Right ventricle myocardium inferior (tissue), 1 donor: Measurements from ENCODE around the gene ETHE1. TPM values are rescaled to one million over a fixed set of nuclear protein-coding genes. Genes with fewer than 3 reads are reported as not detected.
A peak's percentile ranks its signal among the peaks of the same experiment; 100 is the strongest.

ENCODE experiments used
- ATAC-seq: fragments of 200-7000 bp; cut with Tn5 transposase; one replicate; pipeline ENCODE4 v1.9.1; 2020; ENCODE audit warnings: mild to moderate bottlenecking, moderate library complexity
- DNase-seq: peaks from one replicate; pipeline ENCODE4 v3.0.0; 2021; ENCODE audit errors: missing footprints
- intact Hi-C: fragments of 100-400 bp; cut with DNase I; formaldehyde crosslinking; loops from one replicate; pipeline ENCODE4 v1.11.0; 2022
- long read RNA-seq: library from polyadenylated mRNA; unstranded; transcript quantifications from one replicate; pipeline ENCODE4 v2.0.0, GENCODE V29; 2021
- total RNA-seq: library from RNA; stranded (reverse); fragmentation: NEBNext Ultra II Directional; extraction: Animal tissue kit (Norgen Biotek cat#: 25700); gene quantifications from one replicate; pipeline ENCODE4 v1.2.1, GENCODE V29; 2021
- donor health status: DM: no; HTN: yes; CAD: no; lungs with severe emphysema.

ETHE1 gene
- 15.2 TPM for total RNA-seq
- long read RNA-seq, transcript ETHE1-201 (7 exons, 963 nt), result major isoform, 9 of 11 reads
- long read RNA-seq, partial matches to known transcripts, result 1 of 11 reads
- long read RNA-seq, other reads (novel, unspliced or antisense), result 0 of 11 reads

DNA sequence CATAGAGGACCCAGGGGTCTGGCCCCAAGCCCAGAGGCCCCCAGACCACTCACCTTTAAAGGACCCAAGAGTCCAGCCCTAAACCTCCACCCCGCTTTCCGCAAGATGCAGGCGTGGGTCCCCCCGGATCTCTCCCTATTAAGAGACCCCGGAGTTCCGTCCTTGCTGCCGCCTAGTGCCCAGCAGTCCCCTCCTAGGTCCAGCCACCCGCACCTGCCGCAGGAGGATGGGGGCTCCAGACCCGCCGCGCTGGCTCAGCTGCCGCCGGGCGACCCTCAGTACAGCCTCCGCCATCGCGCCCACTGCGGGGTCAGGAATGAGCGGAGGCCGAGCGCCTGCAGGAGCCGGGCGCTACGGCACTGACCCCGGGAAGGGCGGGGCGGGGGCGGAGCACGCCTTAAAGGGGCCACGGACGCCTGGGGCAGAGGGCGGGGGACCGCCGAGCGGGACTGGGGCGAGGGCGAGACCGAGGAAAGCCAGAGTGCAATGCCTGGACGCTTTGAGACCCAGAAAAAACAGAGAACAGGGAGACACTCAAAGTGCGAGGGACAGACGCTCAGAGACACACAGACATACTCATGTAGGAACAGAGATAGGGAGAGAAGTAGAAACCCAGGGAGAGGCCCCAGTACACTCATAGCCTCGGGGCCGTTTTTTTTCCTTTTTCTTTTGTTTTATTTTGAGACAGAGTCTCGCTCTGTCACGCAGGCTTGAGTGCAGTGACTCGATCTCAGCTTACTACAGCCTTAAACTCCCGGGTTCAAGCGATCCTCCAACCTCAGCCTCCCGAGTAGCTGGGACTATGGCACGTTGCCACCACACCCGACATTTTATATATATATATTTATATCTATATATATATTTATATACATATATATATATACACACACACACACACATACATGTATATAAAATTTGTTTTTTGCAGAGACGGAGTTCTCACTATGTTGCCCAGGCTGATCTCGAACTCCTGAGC lies at the start of gene ETHE1:
ETHE1 (minus strand) TSS at position 318 of the 976 bp plus-strand sequence; CDS start at position 294, 24 bp downstream.
- peak; percentile 95 for ATAC-seq
- DNase-seq, result peak; percentile 91
- intact Hi-C loops, result loop anchor here (5.0 kb wide), 1 partner anchor 65 kb away; no protein-coding TSS in a partner anchor

- ATAC-seq (no peak), DNase-seq (peak; percentile 59)
- intact Hi-C loops, result loop anchor here (1.0 kb wide), 1 partner anchor 20 kb away; the partner anchor contains the start of genes IRGQ and ZNF576
These were observed 49.2 kb upstream of the ETHE1 start for GRCh38 chr19:43575955-43576878.

- DNase-seq (peak; percentile 99), ATAC-seq (peak; percentile 99)
- intact Hi-C loops, result loop anchor here (1.0 kb wide), 1 partner anchor 21 kb away; the partner anchor contains the start of genes IRGQ and ZNF576
These were observed 48.4 kb upstream of the ETHE1 start, which contains the start of the genes PINLYP and XRCC1 for GRCh38 chr19:43575156-43575950. TSS of gene PINLYP (plus strand) at chr19:43575801. CDS start at chr19:43577192, 1,391 bp downstream. TSS of gene XRCC1 (minus strand) at chr19:43575527. CDS start at chr19:43575458, 69 bp downstream.

- no peak for DNase-seq
- intact Hi-C loops, result loop anchor here (1.0 kb wide), 1 partner anchor 22 kb away; the partner anchor contains the start of genes IRGQ and ZNF576
- no peak for ATAC-seq
These were observed 47.6 kb upstream of the ETHE1 start for GRCh38 chr19:43574424-43575155.

GRCh38 chr19:43572171-43572588 lies 45.2 kb upstream of the ETHE1 start:
- no peak for DNase-seq
- intact Hi-C loops, result no loop called here
- ATAC-seq, result no peak

DNA sequence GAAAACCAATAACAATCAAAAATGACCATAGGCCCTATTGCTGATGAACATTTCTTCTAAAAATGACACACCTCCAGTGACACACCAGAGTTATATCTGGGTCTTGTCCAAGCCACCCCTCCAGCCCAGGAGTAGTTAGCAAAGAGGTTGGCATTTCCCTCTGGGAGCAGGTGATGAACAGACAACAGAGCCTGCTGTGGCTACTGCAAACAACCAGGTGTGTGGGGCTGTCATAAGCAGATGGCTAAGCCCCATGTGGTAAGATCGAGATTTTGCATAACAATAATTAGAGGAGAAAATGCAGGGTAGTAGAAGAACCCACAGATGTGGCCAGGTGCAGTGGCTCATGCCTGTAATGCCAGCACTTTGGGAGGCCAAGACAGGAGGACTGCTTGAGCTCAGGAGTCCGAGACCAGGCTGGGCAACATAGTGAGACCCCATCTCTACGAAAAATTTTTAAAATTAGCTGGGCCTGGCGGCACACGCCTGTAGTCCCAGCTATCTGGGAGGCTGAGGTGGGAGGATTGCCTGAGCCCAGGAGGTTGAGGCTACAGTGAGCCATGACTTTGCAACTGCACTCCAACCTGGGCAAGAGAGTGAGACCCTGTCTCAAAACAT lies 43.3 kb upstream of the ETHE1 start:
- intact Hi-C loops, result no loop called here
- DNase-seq, result no peak
- no peak for ATAC-seq

- ATAC-seq (no peak), DNase-seq (no peak)
- intact Hi-C loops, result no loop called here
These were observed 42.7 kb upstream of the ETHE1 start for GRCh38 chr19:43569657-43570056.

DNA sequence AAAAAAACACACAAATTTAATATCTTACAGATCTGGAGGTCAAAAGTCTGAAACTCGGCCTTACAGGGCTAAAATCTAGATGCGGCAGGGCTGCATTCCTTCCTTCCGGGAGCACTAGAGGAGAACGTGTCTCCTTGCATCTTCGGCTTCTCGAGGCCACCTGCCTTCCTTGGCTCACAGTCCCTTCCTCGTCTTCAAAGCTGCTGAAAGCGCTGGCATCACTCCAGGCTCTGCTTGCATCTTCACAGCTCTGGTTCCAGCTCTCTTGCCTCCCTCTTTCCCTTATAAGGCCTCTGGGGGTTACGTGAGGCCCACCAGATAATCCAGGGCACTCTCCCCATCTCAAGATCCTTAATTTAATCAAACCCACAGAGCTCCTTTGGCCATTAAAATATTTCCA lies 37.8 kb upstream of the ETHE1 start:
- intact Hi-C loops, result no loop called here
- ATAC-seq (no peak), DNase-seq (no peak)

- DNase-seq (no peak), ATAC-seq (no peak)
- intact Hi-C loops, result no loop called here
These were observed 36.9 kb upstream of the ETHE1 start for GRCh38 chr19:43563816-43564457.

- ATAC-seq (peak; percentile 94), DNase-seq (peak; percentile 92)
- intact Hi-C loops, result no loop called here
These were observed 35.8 kb upstream of the ETHE1 start for GRCh38 chr19:43562698-43563241.

DNA sequence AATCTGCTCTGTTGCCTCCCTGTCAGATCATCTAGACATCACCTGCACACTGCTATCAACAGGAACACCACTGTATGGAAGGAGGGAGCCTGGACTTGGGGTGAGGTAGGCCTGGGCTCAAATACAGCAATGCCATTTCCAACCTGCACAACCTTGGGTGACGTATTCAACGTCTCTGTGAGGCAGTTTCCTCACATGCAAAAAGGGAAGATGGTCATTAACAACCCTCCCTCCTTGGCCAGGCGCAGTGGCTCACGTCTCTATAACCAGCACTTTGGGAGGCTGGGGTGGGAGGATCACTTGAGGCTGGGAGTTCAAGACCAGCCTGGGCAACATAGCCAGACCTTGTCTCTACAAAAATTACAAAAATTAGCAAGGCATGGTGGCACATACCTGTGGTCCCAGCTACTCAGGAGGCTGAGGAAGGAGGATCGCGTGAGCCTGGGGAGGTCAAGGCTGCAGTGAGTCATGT lies 35.3 kb upstream of the ETHE1 start:
- ATAC-seq (no peak), DNase-seq (no peak)

GRCh38 chr19:43561139-43561970 lies 34.4 kb upstream of the ETHE1 start:
- intact Hi-C loops, result no loop called here
- no peak for DNase-seq
- ATAC-seq, result no peak

More for the DNA sequence above, 35.3 kb upstream of the ETHE1 start:
- intact Hi-C loops, result no loop called here

GRCh38 chr19:43560687-43561086 lies 33.7 kb upstream of the ETHE1 start:
- intact Hi-C loops, result no loop called here
- DNase-seq (no peak), ATAC-seq (no peak)

DNA sequence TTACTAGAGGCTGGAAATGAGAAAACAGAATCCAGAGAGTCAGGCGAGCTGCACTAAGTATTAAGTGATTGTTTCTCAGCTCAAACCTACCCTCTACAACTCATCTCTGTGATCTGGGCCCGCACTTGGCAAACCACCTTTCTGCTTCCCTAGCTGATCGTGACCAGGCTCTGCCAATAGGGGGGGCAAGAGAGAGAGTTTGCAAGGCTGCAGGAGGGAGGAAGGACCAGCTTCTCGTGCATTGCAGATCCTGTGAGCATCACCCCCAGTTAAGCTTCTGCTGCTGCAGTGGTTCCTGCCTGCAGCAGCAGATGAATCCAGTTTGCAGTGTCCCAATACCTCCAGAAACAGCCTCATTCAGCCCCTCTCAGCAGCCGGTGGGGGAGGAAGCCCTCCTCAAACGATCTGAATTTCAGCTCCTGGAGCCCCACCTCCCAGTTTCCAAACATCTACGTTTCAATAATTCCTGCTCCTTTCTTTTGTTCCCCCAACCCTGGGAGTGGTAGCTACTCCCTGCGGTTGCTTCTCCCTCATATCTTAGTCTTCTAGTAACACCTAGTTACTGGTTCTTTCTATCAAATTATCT lies 28.3 kb upstream of the ETHE1 start:
- ATAC-seq, result no peak
- intact Hi-C loops, result no loop called here
- no peak for DNase-seq
